ENCODE results near the gene INPP5K.

The INPP5K gene

GRCh38 chr17:1487939-1488825 lies 28.2 kb downstream of the INPP5K start (continued):
- no peak for TF ChIP-seq AEBP2 (tag by site-specific recombination; IDR thresholded peaks at IDR 0.05; ENCODE audit: borderline replicate concordance)
- TF ChIP-seq ZNF426 (tag by site-specific recombination; IDR thresholded peaks at IDR 0.05) = no peak
- TF ChIP-seq ZNF433 (tag by site-specific recombination; IDR thresholded peaks at IDR 0.05; ENCODE audit: low read depth) = no peak
- no peak for TF ChIP-seq ZNF350 (tag by site-specific recombination; IDR thresholded peaks at IDR 0.05)
- TF ChIP-seq OVOL3 (tag by site-specific recombination; IDR thresholded peaks at IDR 0.05) = no peak
- 0 out of 2 replicates have a peak, but pooled peaks have one; percentile 4 for TF ChIP-seq PBX3 (CRISPR knock-in tag; IDR thresholded peaks at IDR 0.05)
- TF ChIP-seq ZSCAN23 (tag by site-specific recombination; IDR thresholded peaks at IDR 0.05) = no peak
- no peak for TF ChIP-seq ZSCAN5A (tag by site-specific recombination; IDR thresholded peaks at IDR 0.05)
- TF ChIP-seq ZSCAN4 (tag by site-specific recombination; IDR thresholded peaks at IDR 0.05) = no peak
- peak; percentile 97 for TF ChIP-seq IKZF3 (tag by site-specific recombination; IDR thresholded peaks at IDR 0.05)
- no peak for TF ChIP-seq ZNF777 (tag by site-specific recombination; IDR thresholded peaks at IDR 0.05; ENCODE audit: borderline replicate concordance)
- TF ChIP-seq ELK4 (IDR thresholded peaks at IDR 0.05; ENCODE audit: borderline replicate concordance, low read depth, low read length) = no peak
- no peak for TF ChIP-seq ZNF274 (IDR thresholded peaks at IDR 0.05; ENCODE audit: low read length)
- no peak for TF ChIP-seq ZNF274 (tag by site-specific recombination; IDR thresholded peaks at IDR 0.05; ENCODE audit: borderline replicate concordance)
- no peak for TF ChIP-seq ZNF133 (tag by site-specific recombination; IDR thresholded peaks at IDR 0.05)
- no peak for TF ChIP-seq KLF16 (tag by site-specific recombination; IDR thresholded peaks at IDR 0.05)
- no peak for TF ChIP-seq ZNF221 (tag by site-specific recombination; IDR thresholded peaks at IDR 0.05; ENCODE audit: borderline replicate concordance)
- no peak for TF ChIP-seq ZNF302 (tag by site-specific recombination; IDR thresholded peaks at IDR 0.05; ENCODE audit: low read depth)
- no peak for TF ChIP-seq ZNF155 (tag by site-specific recombination; IDR thresholded peaks at IDR 0.05)
- TF ChIP-seq ZFP41 (tag by site-specific recombination; IDR thresholded peaks at IDR 0.05; ENCODE audit: borderline replicate concordance) = no peak
- TF ChIP-seq ZNF26 (tag by site-specific recombination; IDR thresholded peaks at IDR 0.05) = no peak
- TF ChIP-seq ZNF624 (tag by site-specific recombination; IDR thresholded peaks at IDR 0.05) = no peak
- no peak for TF ChIP-seq HOXA7 (CRISPR knock-in tag; IDR thresholded peaks at IDR 0.05; ENCODE audit: borderline replicate concordance)
- TF ChIP-seq ZNF324 (tag by site-specific recombination; IDR thresholded peaks at IDR 0.05) = no peak
- TF ChIP-seq ZNF510 (tag by site-specific recombination; IDR thresholded peaks at IDR 0.05; ENCODE audit: insufficient replicate concordance) = no peak
- no peak for TF ChIP-seq ZNF138 (tag by site-specific recombination; IDR thresholded peaks at IDR 0.05; ENCODE audit: borderline replicate concordance)
- no peak for TF ChIP-seq ZNF549 (tag by site-specific recombination; IDR thresholded peaks at IDR 0.05)
- TF ChIP-seq ZNF513 (tag by site-specific recombination; IDR thresholded peaks at IDR 0.05) = no peak
- TF ChIP-seq ZNF140 (tag by site-specific recombination; IDR thresholded peaks at IDR 0.05) = no peak
- 0 out of 2 replicates have a peak, but pooled peaks have one; percentile 34 for TF ChIP-seq ZNF184 (tag by site-specific recombination; IDR thresholded peaks at IDR 0.05)

Measured in HEK293 (cell line).